Raji (cell line): ENCODE results near the gene ZGLP1.

Experiments used
- POLR2A ChIP-seq: IDR thresholded peaks from 2 replicates; pipeline ENCODE4 v1.6.1; 2011; ENCODE audit warnings: low read depth, low read length, control low read depth; ENCODE audit not compliant: insufficient read depth

Gene ZGLP1

DNA sequence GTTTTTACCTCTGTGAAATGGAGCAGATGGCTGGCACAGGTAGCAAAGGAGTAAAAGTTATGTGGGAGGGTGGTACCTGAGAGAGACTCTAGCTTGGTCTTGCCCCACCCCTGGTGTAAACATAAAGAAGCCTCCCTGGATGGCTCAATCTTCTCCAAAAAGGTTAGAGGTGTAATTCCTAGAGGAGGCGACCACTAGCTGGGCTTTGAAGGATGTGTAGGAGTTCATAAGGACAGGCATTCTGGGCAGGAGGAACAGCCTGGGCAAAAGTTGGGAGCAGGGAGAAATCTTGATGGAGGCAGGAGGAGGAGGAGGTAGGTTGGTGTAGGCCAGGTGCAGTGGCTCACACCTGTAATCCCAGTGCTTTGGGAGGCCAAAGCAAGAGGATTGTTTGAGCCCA lies 30.7 kb downstream of the ZGLP1 start:
- no peak for TF ChIP-seq POLR2A

DNA sequence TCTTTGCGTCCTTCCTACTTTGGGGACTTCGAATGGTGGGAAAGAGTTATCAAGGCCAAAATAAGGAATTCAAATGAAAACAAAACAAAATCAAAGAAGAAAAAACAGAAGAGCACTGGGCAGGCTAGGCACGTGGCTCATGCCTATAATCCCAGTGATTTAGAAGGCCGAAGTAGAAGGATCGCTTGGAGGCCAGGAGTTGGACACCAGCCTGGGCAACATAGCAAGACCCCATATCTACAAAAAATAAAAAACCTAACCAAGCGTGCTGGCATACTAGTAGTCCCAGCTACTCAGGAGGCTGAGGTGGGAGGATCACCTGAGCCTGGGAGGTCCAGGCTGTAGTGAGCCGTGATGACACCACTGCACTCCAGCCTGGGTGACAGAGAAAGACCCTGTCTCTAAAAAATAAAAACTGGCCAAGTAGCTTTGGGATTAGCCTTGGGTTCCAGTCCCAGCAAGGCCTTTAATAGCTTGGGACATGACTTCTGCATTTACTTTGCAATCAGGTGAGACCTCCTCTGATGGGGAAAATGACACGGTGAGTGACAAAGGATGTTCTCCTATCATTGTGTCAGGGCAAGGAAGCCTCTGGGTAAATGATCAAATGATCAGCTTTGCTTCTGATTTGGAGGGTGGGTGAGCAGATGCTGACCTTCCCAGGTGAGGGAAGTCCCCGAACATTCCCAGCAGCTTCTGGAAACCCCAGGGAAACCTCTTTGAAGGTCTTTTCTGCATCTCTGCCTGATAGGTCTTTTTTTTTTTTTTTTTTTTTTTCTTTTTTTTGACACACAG lies 31.6 kb downstream of the ZGLP1 start:
- TF ChIP-seq POLR2A = no peak

DNA sequence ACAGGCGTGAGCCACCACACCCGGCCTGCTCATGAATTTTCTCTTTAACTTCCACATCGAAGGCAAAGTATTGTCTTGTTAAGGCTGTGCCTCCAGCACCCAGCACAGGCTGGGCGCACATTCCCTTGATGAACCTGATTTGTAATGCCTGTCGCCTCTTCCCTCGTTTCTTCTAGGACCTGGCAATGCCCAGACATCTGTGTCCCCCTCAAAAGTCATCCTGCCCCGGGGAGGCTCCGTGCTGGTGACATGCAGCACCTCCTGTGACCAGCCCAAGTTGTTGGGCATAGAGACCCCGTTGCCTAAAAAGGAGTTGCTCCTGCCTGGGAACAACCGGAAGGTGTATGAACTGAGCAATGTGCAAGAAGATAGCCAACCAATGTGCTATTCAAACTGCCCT lies 35.0 kb downstream of the ZGLP1 start:
- no peak for TF ChIP-seq POLR2A

DNA sequence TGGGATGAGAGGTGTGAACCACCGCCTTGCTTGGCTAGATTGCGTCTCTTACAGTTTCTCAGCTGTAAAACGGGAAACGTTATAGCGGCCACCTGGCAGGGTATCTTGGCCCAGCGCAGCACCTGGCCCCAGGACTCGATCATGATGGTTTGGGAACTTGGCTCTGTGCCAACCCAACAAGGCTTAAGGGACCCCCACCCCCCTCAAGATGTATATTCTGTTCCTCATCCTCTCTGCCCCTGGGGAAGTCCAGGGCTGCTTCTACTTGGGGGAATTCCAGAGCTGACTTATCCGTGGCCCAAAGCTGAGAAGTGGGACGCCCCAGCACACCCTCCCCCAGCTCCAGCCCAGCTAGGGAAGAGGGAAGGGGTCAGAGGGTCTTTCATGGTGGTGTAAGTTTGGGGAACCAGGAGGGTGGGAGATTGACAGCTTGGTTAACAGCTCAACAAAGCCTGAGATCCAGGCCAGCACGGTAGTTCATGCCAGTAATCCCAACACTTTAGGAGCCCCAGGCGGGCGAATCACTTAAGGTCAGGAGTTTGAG lies 38.0 kb downstream of the ZGLP1 start:
- TF ChIP-seq POLR2A = no peak

DNA sequence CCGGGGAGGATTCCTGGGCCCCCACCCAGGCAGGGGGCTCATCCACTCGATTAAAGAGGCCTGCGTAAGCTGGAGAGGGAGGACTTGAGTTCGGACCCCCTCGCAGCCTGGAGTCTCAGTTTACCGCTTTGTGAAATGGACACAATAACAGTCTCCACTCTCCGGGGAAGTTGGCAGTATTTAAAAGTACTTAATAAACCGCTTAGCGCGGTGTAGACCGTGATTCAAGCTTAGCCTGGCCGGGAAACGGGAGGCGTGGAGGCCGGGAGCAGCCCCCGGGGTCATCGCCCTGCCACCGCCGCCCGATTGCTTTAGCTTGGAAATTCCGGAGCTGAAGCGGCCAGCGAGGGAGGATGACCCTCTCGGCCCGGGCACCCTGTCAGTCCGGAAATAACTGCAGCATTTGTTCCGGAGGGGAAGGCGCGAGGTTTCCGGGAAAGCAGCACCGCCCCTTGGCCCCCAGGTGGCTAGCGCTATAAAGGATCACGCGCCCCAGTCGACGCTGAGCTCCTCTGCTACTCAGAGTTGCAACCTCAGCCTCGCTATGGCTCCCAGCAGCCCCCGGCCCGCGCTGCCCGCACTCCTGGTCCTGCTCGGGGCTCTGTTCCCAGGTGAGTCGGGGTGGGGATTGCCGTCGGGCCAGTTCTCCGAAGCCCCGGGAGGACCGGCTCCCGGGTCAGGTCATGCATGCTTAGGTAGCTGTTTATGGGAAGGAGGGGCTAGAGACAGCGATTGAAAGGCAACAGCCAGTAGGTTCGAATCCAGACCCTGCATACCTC lies 38.8 kb downstream of the ZGLP1 start, which contains the start of gene ICAM1:
ICAM1 (plus strand) TSS at position 505 of the 779 bp plus-strand sequence; CDS start at position 545, 40 bp downstream.
- peak; percentile 98 for TF ChIP-seq POLR2A

DNA sequence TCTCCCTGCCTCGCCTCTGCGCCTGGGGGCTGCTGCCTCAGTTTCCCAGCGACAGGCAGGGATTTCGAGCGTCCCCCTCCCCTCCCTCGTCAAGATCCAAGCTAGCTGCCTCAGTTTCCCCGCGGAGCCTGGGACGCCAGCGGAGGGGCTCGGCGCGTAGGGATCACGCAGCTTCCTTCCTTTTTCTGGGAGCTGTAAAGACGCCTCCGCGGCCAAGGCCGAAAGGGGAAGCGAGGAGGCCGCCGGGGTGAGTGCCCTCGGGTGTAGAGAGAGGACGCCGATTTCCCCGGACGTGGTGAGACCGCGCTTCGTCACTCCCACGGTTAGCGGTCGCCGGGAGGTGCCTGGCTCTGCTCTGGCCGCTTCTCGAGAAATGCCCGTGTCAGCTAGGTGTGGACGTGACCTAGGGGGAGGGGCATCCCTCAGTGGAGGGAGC lies 39.4 kb downstream of the ZGLP1 start:
- no peak for TF ChIP-seq POLR2A

DNA sequence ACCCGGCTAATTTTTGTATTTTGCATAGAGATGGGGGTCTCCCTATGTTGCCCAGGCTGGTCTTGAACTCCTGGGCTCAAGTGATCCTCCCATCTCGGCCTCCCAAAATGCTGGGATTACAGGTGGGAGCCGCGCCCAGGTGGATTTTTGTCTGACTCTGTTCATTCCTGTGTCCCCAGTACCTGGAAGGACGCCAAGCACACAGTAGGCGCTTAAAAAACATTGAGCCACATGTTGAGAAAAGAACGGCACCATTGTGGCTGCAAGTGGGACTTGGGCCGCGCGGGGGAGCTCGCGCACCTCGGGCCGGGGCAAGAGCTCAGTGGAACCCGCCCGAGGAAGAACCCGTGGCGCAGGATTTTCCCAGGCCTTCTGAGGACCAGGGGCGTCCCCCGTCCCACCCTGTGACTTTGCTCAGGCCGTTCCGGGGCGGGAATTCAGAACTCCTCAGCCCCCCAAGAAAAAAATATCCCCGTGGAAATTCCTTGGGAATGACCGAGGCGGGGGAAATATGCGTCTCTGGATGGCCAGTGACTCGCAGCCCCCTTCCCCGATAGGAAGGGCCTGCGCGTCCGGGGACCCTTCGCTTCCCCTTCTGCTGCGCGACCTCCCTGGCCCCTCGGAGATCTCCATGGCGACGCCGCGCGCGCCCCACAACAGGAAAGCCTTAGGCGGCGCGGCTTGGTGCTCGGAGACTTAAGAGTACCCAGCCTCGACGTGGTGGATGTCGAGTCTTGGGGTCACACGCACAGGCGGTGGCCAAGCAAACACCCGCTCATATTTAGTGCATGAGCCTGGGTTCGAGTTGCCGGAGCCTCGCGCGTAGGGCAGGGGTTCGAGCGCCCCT lies 40.1 kb downstream of the ZGLP1 start:
- no peak for TF ChIP-seq POLR2A

DNA sequence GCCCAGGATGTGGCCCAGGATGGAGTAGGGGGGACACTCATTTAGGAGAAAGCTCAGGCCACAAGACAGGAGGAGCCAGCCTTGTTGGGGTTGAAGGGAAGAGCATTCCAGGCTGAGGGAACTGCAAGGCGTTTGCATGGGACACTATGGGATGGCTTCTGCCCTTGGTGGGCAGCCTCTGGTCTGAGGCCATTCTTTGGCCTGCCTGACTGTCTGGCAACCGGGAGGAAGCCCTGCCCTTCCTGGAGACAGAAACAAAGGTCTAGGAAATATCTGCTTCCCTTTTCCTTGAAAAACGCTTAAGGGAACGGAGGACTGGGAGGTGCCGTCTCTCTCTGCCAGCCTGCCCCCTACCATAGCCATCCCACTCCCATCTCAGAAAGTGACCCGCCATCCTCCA lies 41.5 kb downstream of the ZGLP1 start:
- no peak for TF ChIP-seq POLR2A

DNA sequence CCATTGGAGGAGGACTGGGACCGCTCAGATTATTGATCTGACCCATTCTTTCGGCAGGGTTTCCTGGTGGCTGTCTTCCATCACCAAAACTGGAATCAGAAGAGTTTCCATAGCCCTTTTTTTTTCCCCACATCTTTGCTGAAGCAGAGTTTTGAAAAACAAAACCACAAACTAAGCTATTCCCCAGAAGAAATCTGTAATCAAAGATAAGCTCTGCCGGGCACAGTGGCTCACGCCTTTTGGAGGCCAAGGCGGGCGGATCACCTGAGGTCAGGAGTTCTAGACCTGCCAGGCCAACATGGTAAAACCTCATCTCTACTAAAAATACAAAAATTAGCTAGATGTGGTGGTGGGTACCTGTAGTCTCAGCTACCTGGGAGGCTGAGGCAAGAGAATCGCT lies 42.9 kb downstream of the ZGLP1 start:
- no peak for TF ChIP-seq POLR2A

DNA sequence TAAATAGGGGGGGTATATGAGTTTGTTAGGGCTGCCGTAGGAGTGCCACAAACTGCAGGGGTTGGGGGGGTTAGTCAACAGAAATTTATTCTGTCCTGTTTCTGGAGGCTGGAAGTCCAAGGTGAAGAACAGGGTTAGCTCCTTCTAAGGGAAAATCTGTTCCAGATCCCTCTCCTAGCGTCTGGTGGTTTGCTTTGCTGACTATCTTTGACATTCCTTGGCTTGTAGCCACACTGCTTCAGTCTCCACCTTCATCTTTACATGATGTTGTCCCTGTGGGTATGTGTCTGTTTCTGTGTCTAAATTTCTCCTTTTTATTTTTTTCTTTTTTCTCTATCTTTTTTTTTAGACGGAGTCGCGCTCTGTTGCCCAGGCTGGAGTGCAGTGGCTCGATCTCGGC lies 46.8 kb downstream of the ZGLP1 start:
- TF ChIP-seq POLR2A = no peak

DNA sequence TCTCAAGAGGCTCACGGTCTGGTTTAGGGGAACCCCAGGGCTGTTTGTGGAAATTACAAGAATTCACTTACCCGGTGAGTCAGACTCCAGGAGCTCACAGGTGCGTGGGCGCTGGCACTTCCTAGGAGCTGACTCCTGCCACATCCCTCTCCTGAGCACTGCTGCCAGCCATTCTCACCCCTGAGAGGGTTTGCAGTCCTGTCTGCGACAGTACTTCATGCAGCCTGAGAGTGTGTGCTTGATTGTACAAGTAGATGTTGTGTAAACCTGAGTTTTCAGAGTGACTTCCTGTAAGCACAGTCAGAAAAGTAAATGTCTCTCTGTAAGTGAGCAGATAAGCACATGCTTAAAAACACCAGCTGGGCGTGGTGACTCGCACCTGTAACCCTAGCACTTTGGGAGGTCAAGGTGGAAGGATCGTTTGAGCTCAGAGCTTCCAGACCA lies 49.5 kb downstream of the ZGLP1 start:
- no peak for TF ChIP-seq POLR2A

DNA sequence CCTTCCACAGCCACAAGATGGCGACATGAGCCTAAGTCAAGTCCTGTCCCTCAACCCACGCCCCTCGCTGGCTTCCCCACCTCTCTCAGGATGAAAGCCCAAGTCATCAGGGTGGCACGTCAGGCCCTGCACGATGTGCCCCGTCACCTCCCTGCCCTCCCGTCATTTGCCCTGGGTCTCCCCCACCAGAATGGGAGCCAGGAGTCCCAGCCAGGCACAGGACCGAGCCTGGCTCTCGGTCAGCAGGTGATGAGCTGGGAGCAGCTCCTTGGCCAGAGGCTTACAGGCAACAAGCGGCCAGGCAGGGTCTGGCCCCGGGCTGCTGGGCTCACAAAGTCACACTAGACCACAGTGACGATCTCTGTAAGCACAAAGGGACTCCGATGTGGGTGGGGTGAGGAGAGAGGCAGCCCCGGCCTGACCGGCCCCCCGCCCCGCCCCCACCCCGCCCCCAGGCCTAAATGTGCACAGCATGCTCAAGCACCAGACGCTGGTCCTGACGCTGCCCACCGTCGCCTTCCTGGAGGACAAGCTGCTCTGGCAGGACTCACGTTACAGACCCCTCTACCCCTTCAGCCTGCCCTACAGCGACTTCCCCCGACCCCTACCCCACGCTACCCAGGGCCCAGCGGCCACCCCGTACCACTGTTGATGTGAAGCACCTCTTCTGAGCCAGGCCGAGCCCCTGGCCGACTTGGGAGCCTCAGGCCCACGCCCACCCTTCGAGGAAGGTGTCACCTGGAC lies 50.3 kb downstream of the ZGLP1 start:
- TF ChIP-seq POLR2A = no peak

DNA sequence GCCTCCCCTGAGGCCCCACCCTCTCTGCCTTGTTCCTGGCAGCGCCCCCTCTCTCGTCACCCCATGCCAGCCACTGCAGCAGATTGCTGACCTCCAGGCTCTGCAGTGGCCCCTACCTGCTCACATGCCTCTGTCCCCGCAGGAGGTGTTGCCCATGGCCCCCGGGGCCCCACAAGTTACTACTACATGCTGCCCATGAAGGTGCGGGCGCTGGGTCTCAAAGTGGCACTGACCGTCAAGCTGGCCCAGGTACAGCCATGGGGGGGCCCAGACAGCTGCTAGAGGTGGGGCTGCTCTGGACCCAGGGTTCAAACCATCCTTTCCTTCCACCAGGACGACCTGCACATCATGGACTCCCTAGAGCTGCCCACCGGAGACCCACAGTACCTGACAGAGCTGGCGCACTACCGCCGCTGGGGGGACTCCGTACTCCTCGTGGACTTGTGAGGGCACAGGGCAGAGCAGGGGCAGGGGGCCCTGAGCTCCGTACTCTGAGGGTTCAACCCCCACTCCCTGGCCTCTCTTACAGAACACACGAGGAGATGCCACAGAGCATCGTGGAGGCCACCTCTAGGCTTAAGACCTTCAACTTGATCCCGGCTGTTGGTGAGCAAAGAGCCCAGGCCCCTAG lies 51.4 kb downstream of the ZGLP1 start:
- TF ChIP-seq POLR2A = no peak
